SU-DHL-6 (cell line): ENCODE measurements around the gene RWDD4.

Experiments
- H2AFZ ChIP-seq: fragments of 200-600 bp; sonication (generic); 2 replicates; pipeline ENCODE4 v1.6.1; 2014; ENCODE audit warnings: low read depth, mild to moderate bottlenecking, moderate library complexity, mixed read lengths, antibody characterized with exemption, low read length; ENCODE audit not compliant: severe bottlenecking
- H3F3A ChIP-seq: fragments of 200-600 bp; shearing (Covaris generic); 2 replicates; pipeline ENCODE4 v1.6.0; 2016; ENCODE audit warnings: antibody characterized with exemption, mild to moderate bottlenecking; ENCODE audit not compliant: insufficient read depth
- H3K27ac ChIP-seq: fragments of 200-600 bp; sonication (generic); 2 replicates; pipeline ENCODE4 v1.5.1; 2016; ENCODE audit warnings: low read depth, mild to moderate bottlenecking, low read length, moderate library complexity, mixed read lengths
- H3K27me3 ChIP-seq: fragments of 200-600 bp; sonication (generic), shearing (Covaris generic); 2 replicates; pipeline ENCODE4 v1.6.0; 2014; ENCODE audit warnings: mild to moderate bottlenecking, low read length
- H3K36me3 ChIP-seq: fragments of 200-600 bp; sonication (generic); 2 replicates; pipeline ENCODE4 v1.6.1; 2014; ENCODE audit warnings: mild to moderate bottlenecking, low read length, mixed read lengths
- H3K4me2 ChIP-seq: fragments of 300-600, 200-600 bp; shearing (Covaris generic), sonication (generic); 2 replicates; pipeline ENCODE4 v1.6.0; 2014; ENCODE audit warnings: low read length, low read depth, mild to moderate bottlenecking; ENCODE audit not compliant: poor library complexity, severe bottlenecking
- H3K4me3 ChIP-seq: fragments of 200-600 bp; sonication (generic); 2 replicates; pipeline ENCODE4 v1.5.1; 2014; ENCODE audit warnings: antibody characterized with exemption, low read length, mild to moderate bottlenecking, mixed read lengths; ENCODE audit not compliant: insufficient read depth, poor library complexity, severe bottlenecking
- H3K79me2 ChIP-seq: fragments of 200-600 bp; sonication (generic); 2 replicates; pipeline ENCODE4 v1.6.1; 2014; ENCODE audit warnings: mild to moderate bottlenecking, low read length, moderate library complexity; ENCODE audit not compliant: insufficient read depth
- H3K9ac ChIP-seq: fragments of 200-600 bp; sonication (generic); 2 replicates; pipeline ENCODE4 v1.7.0; 2014; ENCODE audit warnings: mild to moderate bottlenecking, low read length
- H3K9me2 ChIP-seq: fragments of 200-600 bp; sonication (generic); replicated peaks from 2 replicates; pipeline ENCODE4 v1.6.1; 2014; ENCODE audit warnings: low read length; ENCODE audit not compliant: insufficient read depth
- H3K9me3 ChIP-seq: fragments of 200-600 bp; sonication (generic); 2 replicates; pipeline ENCODE4 v1.6.1; 2014; ENCODE audit warnings: low read length, mixed read lengths; ENCODE audit not compliant: insufficient read depth
- H4K20me1 ChIP-seq: fragments of 200-600 bp; sonication (generic); 2 replicates; pipeline ENCODE4 v1.6.1; 2014; ENCODE audit warnings: low read depth, mild to moderate bottlenecking, antibody characterized with exemption, low read length, moderate library complexity, mixed read lengths
- EZH2phosphoT487 ChIP-seq: fragments of 200-600 bp; sonication (generic), shearing (Covaris generic); conservative IDR thresholded peaks from 2 replicates; pipeline ENCODE4 v1.6.1; 2018; ENCODE audit warnings: mild to moderate bottlenecking, antibody characterized with exemption, low read length, moderate library complexity, mixed read lengths
- TF ChIP-seq, protein P1 (sequence below): fragments of 200-600 bp; sonication (generic); IDR thresholded peaks from one replicate; pipeline ENCODE4 v1.5.1; 2017; ENCODE audit warnings: antibody characterized with exemption, mild to moderate bottlenecking, low read length, moderate library complexity; ENCODE audit not compliant: insufficient read depth, poor library complexity, severe bottlenecking

The RWDD4 gene

DNA sequence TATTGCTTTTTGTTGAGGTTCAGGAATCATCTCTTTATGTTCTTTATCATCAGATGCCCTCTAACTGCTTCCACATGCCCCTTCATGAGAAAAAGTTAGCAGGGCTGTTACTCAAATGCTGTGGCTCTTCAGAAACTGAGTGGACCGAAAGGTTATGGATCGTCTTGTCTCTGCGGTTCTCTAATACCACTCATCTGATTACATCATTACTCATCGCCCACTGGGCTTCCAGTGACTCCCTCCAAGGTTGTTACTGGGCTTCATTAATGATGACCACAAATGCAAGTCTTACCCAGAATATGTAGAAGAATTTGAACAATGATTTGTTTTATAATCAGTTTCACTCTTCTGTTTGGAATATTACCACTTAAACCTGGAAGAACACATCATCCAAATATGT, 67.7 kb downstream of the RWDD4 start:
- Histone ChIP-seq H3K9me3 (no peaks in the 10 kb centered on the region), H3K4me3 (no peak overlapping the region), H3K79me2 (no peaks in the 10 kb centered on the region), H3F3A (no peaks in the 10 kb centered on the region), H3K27me3 (no peaks in the 10 kb centered on the region), H4K20me1 (no peaks in the 10 kb centered on the region), H3K27ac (no peak overlapping the region), H2AFZ (no peak overlapping the region), H3K36me3 (no peaks in the 10 kb centered on the region), H3K9ac (no peak overlapping the region), H3K4me2 (no peak overlapping the region), H3K9me2 (no peaks in the 10 kb centered on the region)
- no peak for TF ChIP-seq EZH2phosphoT487
- TF ChIP-seq, protein P1, sequence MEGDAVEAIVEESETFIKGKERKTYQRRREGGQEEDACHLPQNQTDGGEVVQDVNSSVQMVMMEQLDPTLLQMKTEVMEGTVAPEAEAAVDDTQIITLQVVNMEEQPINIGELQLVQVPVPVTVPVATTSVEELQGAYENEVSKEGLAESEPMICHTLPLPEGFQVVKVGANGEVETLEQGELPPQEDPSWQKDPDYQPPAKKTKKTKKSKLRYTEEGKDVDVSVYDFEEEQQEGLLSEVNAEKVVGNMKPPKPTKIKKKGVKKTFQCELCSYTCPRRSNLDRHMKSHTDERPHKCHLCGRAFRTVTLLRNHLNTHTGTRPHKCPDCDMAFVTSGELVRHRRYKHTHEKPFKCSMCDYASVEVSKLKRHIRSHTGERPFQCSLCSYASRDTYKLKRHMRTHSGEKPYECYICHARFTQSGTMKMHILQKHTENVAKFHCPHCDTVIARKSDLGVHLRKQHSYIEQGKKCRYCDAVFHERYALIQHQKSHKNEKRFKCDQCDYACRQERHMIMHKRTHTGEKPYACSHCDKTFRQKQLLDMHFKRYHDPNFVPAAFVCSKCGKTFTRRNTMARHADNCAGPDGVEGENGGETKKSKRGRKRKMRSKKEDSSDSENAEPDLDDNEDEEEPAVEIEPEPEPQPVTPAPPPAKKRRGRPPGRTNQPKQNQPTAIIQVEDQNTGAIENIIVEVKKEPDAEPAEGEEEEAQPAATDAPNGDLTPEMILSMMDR: no peak
